KOPT-K1 (cell line): Measurements from ENCODE around the gene GPD1.
A peak's percentile ranks its signal among the peaks of the same experiment; 100 is the strongest.

Source experiments
- H3K27ac ChIP-seq: fragments of 200-600 bp; sonication (generic); 2 replicates; pipeline ENCODE4 v1.5.1; 2016; ENCODE audit warnings: antibody characterized with exemption, mild to moderate bottlenecking, low read depth, low read length; ENCODE audit not compliant: poor library complexity, severe bottlenecking
- H3K36me3 ChIP-seq: fragments of 200-600 bp; sonication (generic); 2 replicates; pipeline ENCODE4 v1.5.1; 2017; ENCODE audit warnings: antibody characterized with exemption, mild to moderate bottlenecking, low read length, moderate library complexity; ENCODE audit not compliant: insufficient read depth
- H3K9me3 ChIP-seq: fragments of 200-600 bp; sonication (generic); 2 replicates; pipeline ENCODE4 v1.5.1; 2017; ENCODE audit warnings: antibody characterized with exemption, low read length, mild to moderate bottlenecking; ENCODE audit not compliant: insufficient read depth, poor library complexity, severe bottlenecking

Gene GPD1

DNA sequence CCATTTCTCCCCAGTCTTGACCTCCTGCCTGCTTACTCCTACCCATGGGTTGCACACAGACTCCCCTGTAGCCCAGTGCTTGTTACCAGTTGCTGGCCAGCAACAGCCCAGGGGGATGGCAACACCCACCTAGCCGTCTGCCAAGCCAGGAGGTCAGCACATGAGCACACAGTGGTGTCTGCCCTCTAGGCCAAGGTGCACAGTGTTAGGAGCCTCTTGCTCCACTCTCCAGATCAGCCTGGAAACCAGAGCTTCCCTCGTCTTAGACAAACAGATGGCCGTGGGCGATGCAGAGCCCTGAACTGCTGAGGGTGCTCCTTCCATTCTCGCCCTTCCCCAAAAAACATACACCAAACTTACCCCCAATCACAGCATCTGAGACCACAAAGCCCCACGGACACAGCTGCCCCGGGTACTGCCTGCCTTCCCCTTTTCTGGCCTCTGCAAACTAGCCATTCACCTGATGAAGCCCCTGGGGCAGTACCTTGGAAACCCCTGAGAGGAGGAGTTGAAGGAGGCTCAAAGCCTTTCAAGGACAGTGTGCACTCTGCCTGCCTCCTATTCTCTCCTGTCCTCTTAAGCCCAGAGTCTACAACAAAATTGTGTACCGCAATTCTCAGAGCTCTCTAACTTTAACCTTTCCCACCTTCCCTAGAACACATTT lies 1.0 kb upstream of the GPD1 start:
- Histone ChIP-seq H3K9me3 (no peaks in the 10 kb centered on the region), H3K36me3 (peaks cover 46% of the 10 kb centered on the region), H3K27ac (no peak overlapping the region)

DNA sequence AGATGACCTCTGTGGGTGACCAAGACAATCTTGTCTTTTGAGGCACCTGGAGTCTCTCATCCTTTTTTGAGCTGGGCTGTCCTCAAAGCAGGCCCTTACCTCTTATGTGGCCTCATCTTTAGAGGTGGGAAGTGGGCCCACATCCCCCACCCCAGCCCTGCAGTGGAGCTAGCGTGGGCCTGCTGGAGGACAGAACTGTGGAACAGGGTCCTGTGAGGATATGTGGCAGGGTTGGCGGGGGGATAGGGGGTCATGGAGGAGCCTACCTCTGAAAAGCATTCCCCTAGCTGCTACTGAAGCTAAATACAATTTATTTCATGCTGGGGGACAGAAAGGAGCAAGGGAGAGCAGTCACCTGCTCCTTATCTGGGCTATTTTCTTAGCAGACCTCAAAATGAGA lies 457 bp upstream of the GPD1 start:
- H3K27ac ChIP-seq, result no peak overlapping the region
- peaks cover 41% of the 10 kb centered on the region for H3K36me3 ChIP-seq
- H3K9me3 ChIP-seq, result no peaks in the 10 kb centered on the region

DNA sequence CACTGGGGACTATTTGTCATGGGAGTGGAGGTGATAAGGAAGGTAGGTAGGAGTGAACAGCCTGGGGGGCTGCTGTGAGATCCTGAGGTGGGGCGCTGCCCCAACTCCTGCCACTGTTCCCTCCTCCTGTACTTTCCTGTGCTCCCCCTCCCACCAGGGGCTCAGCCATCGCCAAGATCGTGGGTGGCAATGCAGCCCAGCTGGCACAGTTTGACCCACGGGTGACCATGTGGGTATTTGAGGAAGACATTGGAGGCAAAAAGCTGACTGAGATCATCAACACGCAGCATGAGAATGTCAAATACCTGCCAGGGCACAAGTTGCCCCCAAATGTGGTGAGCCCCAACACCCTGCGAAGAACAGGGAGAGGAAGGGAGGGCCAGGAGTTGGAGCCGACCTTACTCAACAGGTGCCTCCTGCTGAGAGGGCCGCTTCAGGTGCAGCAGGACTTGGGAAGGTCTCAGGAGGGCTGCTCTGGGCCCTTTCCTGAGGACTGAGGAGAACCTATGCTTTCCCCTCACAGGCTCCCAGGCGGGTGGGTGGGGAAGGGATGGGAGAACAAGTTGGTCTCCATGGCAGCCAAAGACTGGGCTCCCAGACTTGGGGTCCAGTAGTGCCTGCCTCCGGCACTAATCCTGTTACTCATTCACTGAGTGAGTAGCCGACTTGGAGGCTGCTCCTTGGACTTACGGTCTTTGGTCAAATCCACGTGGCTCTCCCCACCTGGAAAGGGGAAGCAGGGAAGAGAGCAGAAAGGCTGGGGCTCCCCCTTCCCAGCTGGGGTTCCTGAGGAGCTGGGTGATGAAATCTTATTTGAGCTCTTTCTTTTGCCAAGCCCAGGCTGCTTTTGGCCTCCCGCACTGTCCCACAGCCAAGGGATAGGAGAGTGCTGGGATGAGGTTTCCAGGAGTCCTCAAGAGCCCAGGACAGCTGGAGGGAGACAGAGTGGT lies 884 bp downstream of the GPD1 start:
- no peak overlapping the region for H3K27ac ChIP-seq
- no peaks in the 10 kb centered on the region for H3K9me3 ChIP-seq
- peaks cover 27% of the 10 kb centered on the region for H3K36me3 ChIP-seq

DNA sequence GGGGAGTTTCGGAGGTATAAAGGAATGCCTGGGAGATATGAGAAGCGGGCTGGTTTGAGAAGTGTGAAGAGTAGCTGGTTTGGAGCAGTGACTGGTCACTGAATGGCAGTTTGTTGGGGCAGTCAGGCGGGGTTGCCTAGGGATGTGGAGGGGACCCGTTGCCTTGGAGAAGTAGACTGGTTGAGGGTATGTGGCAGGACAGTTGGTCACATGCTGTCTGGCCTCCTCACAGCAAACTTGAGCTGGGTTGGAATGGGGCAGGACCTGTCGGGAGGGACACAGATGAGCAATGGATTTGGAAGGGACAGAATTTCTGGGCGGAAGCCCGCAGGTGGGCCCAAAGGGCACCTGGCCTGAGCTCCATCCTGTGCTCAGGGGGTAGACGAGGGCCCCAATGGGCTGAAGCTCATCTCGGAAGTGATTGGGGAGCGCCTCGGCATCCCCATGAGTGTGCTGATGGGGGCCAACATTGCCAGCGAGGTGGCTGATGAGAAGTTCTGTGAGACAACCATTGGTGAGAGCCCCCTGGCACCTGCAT lies 2.2 kb downstream of the GPD1 start:
- no peaks in the 10 kb centered on the region for H3K9me3 ChIP-seq
- H3K27ac ChIP-seq, result no peak overlapping the region
- peaks cover 14% of the 10 kb centered on the region; the same call in 1 of the 2 replicates for H3K36me3 ChIP-seq

DNA sequence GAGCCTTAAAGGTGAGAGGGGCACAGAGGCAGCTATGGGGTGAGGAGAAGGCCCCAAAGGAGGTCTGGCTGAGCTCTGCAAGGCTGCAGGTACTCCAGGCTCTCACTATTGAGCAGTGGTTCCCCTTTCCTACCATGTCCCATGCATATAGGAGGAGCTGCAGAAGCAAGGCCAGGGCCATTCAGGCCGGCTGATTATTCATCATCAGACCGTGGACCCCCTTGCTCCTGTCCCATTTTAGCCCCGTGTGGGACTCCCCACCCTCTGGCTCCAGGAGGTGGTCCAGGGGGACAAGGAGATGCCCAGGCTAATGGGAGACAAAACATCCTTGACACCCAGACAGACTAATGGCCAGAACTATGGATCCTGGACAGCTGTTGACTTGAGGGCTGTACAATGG lies 3.1 kb downstream of the GPD1 start:
- Histone ChIP-seq H3K9me3 (no peaks in the 10 kb centered on the region), H3K27ac (no peak overlapping the region), H3K36me3 (peaks cover 8% of the 10 kb centered on the region; the same call in 1 of the 2 replicates)

DNA sequence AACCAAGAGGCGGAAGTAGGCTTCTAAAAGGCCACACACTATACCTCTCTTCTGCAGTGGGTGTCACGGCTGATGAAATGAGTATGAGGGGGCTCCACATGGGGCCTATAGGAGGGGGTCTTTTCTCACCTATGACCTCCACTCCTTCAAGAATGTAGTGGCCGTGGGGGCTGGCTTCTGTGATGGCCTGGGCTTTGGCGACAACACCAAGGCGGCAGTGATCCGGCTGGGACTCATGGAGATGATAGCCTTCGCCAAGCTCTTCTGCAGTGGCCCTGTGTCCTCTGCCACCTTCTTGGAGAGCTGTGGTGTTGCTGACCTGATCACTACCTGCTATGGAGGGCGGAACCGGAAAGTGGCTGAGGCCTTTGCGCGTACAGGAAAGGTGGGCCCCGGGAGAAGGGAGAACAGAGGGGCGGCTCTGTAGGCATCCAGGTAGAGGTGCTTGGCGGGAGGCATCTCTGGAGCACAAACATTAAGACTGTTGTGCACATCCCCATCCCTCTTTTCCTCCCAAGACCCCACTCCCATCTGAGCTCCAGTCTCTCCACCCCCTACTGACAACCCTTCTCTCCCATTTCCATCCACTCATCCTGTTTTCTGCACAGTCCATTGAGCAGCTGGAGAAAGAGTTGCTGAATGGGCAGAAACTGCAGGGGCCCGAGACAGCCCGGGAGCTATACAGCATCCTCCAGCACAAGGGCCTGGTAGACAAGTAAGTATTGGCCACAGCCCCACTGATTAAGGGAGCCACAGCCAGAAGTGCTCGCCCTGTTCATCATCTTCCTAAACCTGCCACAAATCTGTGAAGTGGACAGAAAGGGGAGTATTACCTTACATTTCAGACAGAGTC lies 3.8 kb downstream of the GPD1 start:
- H3K9me3 ChIP-seq, result no peaks in the 10 kb centered on the region
- H3K27ac ChIP-seq, result no peak overlapping the region
- peaks cover under 1% of the 10 kb centered on the region; the same call in 1 of the 2 replicates for H3K36me3 ChIP-seq

DNA sequence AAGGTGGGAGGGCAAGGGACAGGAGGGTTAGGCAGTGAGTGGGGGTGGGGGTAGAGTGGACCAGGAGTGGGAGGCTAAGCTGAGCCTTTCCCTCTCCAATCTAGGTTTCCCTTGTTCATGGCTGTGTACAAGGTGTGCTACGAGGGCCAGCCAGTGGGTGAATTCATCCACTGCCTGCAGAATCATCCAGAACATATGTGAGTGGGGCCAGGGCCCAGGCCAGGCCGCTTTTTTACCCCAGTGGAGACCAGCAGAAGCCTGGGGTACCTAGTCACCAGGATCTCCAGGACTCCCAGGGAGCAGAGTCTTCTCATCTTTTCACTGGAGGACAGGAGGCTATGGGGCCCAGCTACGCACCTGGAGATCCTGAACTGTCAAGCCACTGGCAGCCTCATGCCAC lies 5.5 kb downstream of the GPD1 start:
- Histone ChIP-seq H3K9me3 (no peaks in the 10 kb centered on the region), H3K36me3 (no peaks in the 10 kb centered on the region; the same call in 1 of the 2 replicates), H3K27ac (no peak overlapping the region)

DNA sequence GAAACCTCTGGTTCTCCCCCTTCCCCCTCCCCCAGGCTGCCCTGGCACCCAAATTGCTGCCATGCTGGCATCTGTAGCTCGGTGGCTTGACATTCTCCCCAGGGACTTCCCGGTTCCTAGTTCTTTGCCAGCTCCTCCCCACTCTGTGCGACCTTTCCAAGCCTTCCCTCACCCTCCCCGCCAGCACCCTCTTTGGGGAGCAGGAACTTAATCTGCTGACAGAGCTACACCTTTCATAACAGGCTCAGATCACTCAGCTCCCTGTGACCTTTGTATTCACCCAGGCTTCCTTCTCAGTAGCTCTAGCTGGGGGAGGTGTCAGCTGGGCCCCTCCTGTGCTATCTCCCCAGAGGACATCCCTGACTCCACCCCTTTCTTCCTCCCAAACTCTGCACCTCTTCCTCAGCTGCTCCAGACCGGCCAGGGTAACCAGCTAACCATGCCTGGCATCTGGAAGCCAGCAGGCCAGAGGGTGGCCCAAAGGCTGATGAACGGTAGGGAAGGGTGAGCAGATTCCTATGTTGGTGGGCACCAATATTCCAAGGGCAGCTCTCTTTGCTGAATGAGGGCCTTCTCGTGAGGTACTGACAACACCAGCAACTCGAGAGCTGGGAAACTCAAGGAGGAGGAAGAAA lies 6.4 kb downstream of the GPD1 start:
- Histone ChIP-seq H3K9me3 (no peaks in the 10 kb centered on the region), H3K27ac (no peak overlapping the region), H3K36me3 (peaks cover under 1% of the 10 kb centered on the region; the same call in 1 of the 2 replicates)

DNA sequence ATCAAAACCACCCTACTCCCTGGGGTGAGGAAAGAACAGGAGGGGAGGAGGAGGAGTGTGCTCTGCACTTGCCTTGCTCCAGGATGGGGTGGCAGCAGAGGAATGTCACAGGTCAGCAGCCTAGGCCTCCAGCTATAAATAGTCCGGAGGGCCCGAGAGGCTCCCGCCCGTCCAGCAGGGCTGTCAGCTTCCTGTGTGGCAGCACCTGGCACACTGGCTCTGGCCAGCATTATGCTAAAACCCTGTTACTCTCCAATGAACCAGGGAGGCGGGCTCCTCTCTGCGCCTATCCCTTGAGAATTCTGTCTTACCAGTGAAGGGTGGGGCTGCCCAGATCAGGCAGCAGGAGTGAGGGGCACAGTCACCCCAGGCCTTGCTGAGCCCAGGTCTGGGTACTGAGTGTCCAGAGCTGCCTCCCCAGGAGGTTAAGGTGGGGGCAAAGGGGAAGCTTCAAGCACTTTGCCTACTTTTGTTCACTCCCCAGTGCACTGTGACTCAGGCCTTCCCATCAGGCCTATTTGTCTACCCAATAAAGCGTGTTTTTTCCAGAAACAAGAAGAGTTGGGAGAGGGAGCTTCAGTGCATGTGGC lies 7.0 kb downstream of the GPD1 start:
- no peak overlapping the region for H3K27ac ChIP-seq

DNA sequence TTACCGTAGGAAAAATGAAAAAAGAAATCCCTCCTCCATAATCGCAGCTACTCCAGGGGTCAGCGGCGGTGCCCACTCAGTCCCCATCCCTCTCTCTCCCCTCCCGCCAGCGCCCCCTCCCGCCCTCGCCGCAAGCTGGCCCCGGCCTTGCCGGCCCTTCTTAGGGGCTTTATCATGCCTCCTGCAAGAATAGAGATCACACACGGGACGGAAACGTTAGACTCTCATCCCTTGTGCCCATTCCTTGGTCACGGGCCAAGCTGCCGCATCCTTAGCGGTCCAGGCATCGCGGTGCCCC lies 7.5 kb downstream of the GPD1 start:
- H3K27ac ChIP-seq, result no peak overlapping the region
- peaks cover 12% of the 10 kb centered on the region for H3K36me3 ChIP-seq

More for the DNA sequence above, 7.0 kb downstream of the GPD1 start:
- Histone ChIP-seq H3K9me3 (no peaks in the 10 kb centered on the region), H3K36me3 (peaks cover 7% of the 10 kb centered on the region)

DNA sequence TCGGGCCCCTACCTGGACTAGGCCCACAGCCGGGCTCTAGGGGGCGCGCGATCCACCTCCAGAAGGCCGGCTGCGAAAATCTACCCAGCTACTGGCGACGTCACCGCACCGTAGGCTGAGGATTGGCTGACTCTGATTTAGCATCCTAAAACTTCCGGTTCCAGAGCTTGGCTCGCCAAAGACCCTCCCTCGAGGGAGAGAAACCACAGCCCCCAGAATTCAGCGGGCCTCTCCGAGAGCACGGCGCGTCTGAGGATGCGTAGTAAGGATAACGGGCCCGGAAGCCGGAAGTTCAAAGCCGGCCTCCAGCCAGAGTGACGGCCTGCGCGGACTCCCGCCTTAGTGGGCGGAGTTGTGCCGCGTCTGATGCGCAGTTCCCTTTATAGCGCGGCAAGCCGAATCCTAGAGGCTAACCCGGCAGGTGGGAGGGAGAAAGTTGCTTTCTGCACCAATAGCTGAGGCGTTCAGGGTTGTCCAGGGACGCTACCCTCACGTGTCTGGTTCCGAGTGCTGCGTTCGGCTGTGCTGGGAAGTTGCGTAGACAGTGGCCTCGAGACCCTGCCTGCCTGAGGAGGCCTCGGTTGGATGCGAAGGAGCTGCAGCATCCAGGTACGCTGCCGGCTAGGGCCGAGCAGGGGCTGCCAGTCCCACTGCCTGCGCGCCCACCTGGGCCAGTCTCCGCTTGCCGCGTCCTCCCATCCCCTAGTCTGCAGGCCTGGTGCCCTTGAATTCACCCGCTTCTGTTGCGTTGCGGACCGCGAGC lies 8.1 kb downstream of the GPD1 start, which contains the start of gene COX14:
Gene COX14, plus strand, starts transcription at position 544 of the 763 bp plus-strand sequence. CDS start 7,808 bp downstream, outside the sequence.
- Histone ChIP-seq H3K9me3 (no peaks in the 10 kb centered on the region), H3K27ac (peak within 1 kb of the TSS; percentile 70), H3K36me3 (peaks cover 17% of the 10 kb centered on the region)

More for the DNA sequence above, 7.5 kb downstream of the GPD1 start:
- no peaks in the 10 kb centered on the region for H3K9me3 ChIP-seq

DNA sequence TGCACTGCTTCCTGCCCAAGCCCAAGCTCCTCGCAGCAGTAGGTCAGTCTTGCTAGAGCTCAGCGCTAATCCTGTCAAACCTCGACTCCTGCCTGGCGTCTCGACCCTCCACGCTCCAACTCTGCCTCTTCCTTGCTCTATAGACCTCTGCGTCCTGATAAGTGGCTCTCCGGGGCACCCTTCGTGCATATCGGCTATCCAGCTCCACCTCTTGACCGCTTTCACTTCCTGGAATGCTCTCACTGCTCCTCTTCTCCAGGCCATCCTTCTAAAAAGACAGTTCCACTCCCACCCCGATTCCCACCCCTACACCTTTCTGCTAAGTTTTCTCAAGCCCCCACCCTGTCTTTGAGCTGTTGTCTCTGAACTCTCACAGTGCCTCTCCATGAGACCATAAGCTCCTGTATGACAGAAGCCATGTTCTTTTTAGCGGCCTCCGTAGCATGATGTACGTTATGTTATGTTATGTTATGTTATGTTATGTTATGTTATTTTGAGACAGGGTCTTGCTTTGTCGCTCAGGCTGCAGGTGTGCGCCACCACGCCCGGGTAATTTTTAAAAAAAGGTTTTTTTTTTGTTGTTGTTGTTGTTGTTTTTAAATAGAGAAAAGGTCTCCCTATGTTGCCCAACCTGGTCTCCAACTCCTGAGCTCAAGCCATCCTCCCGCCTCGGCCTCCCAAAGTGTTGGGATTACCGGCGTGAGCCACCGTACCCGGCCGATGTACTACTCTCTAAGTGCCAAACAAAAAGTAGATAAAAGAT lies 8.8 kb downstream of the GPD1 start:
- Histone ChIP-seq H3K36me3 (peaks cover 24% of the 10 kb centered on the region), H3K9me3 (no peaks in the 10 kb centered on the region), H3K27ac (peak overlapping the region; percentile 70)
